Measurements from ENCODE around the gene IQSEC1. TPM values are rescaled to one million over a fixed set of nuclear protein-coding genes. Genes with fewer than 3 reads are reported as not detected.

Gene IQSEC1
- total RNA-seq, 2 experiments from 2014 or later, result 31.7 to 39.2 TPM

GRCh38 chr3:12921736-12922135 is 151.5 kb downstream of the IQSEC1 start:
- H3K4me1 Mint-ChIP-seq (ENCODE audit: low read depth), result peaks cover 12% of the 10 kb centered on the region
- DNase-seq (no peak), ATAC-seq (no peak)
- CTCF ChIA-PET, result no interaction called here
- no peak for TF ChIP-seq CTCF (IDR thresholded peaks at IDR 0.05)
- H3K27ac Mint-ChIP-seq, result no peak overlapping the region
- intact Hi-C loops (cut with micrococcal nuclease), result no loop called here
- no peaks in the 10 kb centered on the region for H3K9me3 Mint-ChIP-seq
- no peak overlapping the region for H3K4me3 Mint-ChIP-seq
- POLR2A ChIA-PET, result interaction anchor here (0.9 kb wide), 1 partner anchor 40 kb away, joined by 3 read pairs; no protein-coding TSS in a partner anchor
- H3K36me3 Mint-ChIP-seq (ENCODE audit: low read depth), result peaks cover 7% of the 10 kb centered on the region
- H3K27me3 Mint-ChIP-seq, result no peaks in the 10 kb centered on the region

- Mint-ChIP-seq H3K9me3 (no peaks in the 10 kb centered on the region), H3K4me3 (no peak overlapping the region), H3K36me3 (ENCODE audit: low read depth) (peaks cover 7% of the 10 kb centered on the region), H3K27me3 (no peaks in the 10 kb centered on the region), H3K27ac (no peak overlapping the region), H3K4me1 (ENCODE audit: low read depth) (peaks cover 20% of the 10 kb centered on the region)
- no peak for DNase-seq
- ChIA-PET POLR2A (interaction anchor here (0.9 kb wide), 1 partner anchor 41 kb away, joined by 3 read pairs; no protein-coding TSS in a partner anchor), CTCF (no interaction called here)
- TF ChIP-seq CTCF (IDR thresholded peaks at IDR 0.05), result no peak
- ATAC-seq, result no peak
- intact Hi-C loops (cut with micrococcal nuclease), result no loop called here
Observed at GRCh38 chr3:12920967-12921366, 152.3 kb downstream of the IQSEC1 start.

- Mint-ChIP-seq H3K4me1 (ENCODE audit: low read depth) (peaks cover 29% of the 10 kb centered on the region), H3K27ac (no peak overlapping the region), H3K27me3 (no peaks in the 10 kb centered on the region), H3K4me3 (no peak overlapping the region), H3K9me3 (no peaks in the 10 kb centered on the region), H3K36me3 (ENCODE audit: low read depth) (peaks cover 5% of the 10 kb centered on the region)
- CTCF ChIA-PET, result interaction anchor here (1.0 to 1.3 kb wide), 3 partner anchors 27 to 76 kb away, joined by 3 to 4 read pairs (median 4); no protein-coding TSS in a partner anchor
- intact Hi-C loops (cut with micrococcal nuclease), result no loop called here
- ATAC-seq (no peak), DNase-seq (no peak)
- no peak for TF ChIP-seq CTCF (IDR thresholded peaks at IDR 0.05)
- POLR2A ChIA-PET, result no interaction called here
Observed at GRCh38 chr3:12919205-12919604, 154.0 kb downstream of the IQSEC1 start.

GRCh38 chr3:12918231-12918630 is 155.0 kb downstream of the IQSEC1 start:
- H3K4me1 Mint-ChIP-seq (ENCODE audit: low read depth), result peaks cover 29% of the 10 kb centered on the region
- no peak for TF ChIP-seq CTCF (IDR thresholded peaks at IDR 0.05)
- no peaks in the 10 kb centered on the region for H3K27me3 Mint-ChIP-seq
- no peaks in the 10 kb centered on the region for H3K9me3 Mint-ChIP-seq
- H3K36me3 Mint-ChIP-seq (ENCODE audit: low read depth), result peaks cover 5% of the 10 kb centered on the region
- ChIA-PET CTCF (interaction anchor here (0.6 to 1.5 kb wide), 3 partner anchors 8 to 77 kb away, joined by 3 to 6 read pairs (median 3); partner anchors contain the start of gene RPL32), POLR2A (no interaction called here)
- DNase-seq (no peak), ATAC-seq (no peak)
- no peak overlapping the region for H3K27ac Mint-ChIP-seq
- intact Hi-C loops (cut with micrococcal nuclease), result no loop called here
- H3K4me3 Mint-ChIP-seq, result no peak overlapping the region

- peak; percentile 86 for ATAC-seq
- H3K27ac Mint-ChIP-seq, result peak overlapping the region; percentile 59
Observed at GRCh38 chr3:12916159-12916558, 157.1 kb downstream of the IQSEC1 start.

More at GRCh38 chr3:12916159-12916558, 157.1 kb downstream of the IQSEC1 start:
- intact Hi-C loops (cut with micrococcal nuclease), result no loop called here
- Mint-ChIP-seq H3K4me3 (no peak overlapping the region), H3K36me3 (ENCODE audit: low read depth) (peaks cover 6% of the 10 kb centered on the region), H3K4me1 (ENCODE audit: low read depth) (peaks cover 29% of the 10 kb centered on the region), H3K27me3 (no peaks in the 10 kb centered on the region), H3K9me3 (no peaks in the 10 kb centered on the region)
- no peak for TF ChIP-seq CTCF (IDR thresholded peaks at IDR 0.05)
- DNase-seq, result peak; percentile 72
- ChIA-PET CTCF (no interaction called here), POLR2A (no interaction called here)
